HepG2 (cell line): ENCODE data around the gene SNRNP25. TPM values are rescaled to one million over a fixed set of nuclear protein-coding genes. Genes with fewer than 3 reads are reported as not detected.

Experiments used
- ATAC-seq: fragments of 200-7000 bp; cut with Tn5 transposase; 3 replicates; pipeline ENCODE4 v1.9.1; 2020; ENCODE audit warnings: mild to moderate bottlenecking, moderate library complexity
- BruUV-seq: library from RNA; stranded (reverse); fragments of 400-500 nt; replicated peaks from 2 replicates; lab custom pipeline; 2021; lab: Mats Ljungman, UMichigan
- CTCF ChIA-PET: fragments of 300-600 bp; formaldehyde crosslinking; extraction: SDS; loops from one replicate; lab custom pipeline; 2021; ENCODE audit warnings: low total read pairs, inconsistent platforms, low intra/inter-chr PET ratio; lab: Yijun Ruan, JAX
- POLR2A ChIA-PET: fragments of 350-600 bp; sonication (Branson Sonifier 250); formaldehyde crosslinking; loops from one replicate; lab custom pipeline; 2020; ENCODE audit warnings: antibody characterized with exemption, inconsistent platforms; lab: Yijun Ruan, JAX
- DNase-seq: peaks from one replicate; pipeline ENCODE4 v3.0.0-alpha.2; 2015; ENCODE audit warnings: low spot score
- FAIRE-seq: peaks from 3 replicates; lab custom pipeline; 2011; peaks lifted over from hg19 to GRCh38; lab: Jason Lieb, UNC
- H2AFZ ChIP-seq: one replicate; pipeline ENCODE4 v1.6.1; 2011; ENCODE audit warnings: low read length, inconsistent platforms
- H3K27ac ChIP-seq: fragments of 300-600 bp; 3 replicates; pipeline ENCODE4 v1.8.0; 2011; ENCODE audit warnings: mixed run types, mild to moderate bottlenecking, mixed read lengths, low read length, inconsistent platforms; ENCODE audit not compliant: insufficient read depth; ENCODE audit errors: extremely low read length
- H3K27me3 ChIP-seq, 2 experiments: fragments of 200-600 bp in 1 of 2; 2 replicates in 1 of 2; 3 replicates in 1 of 2; pipeline versions ENCODE4 v1.6.0 to v1.8.0; 2011; ENCODE audit warnings: low read length in 2 of 2, mild to moderate bottlenecking in 2 of 2, moderate library complexity in 2 of 2, inconsistent platforms in 1 of 2; ENCODE audit not compliant: insufficient read depth in 2 of 2, control insufficient read depth in 1 of 2
- H3K36me3 ChIP-seq, 2 experiments: fragments of 200-600 bp in 1 of 2; replicated peaks in 1 of 2; 2 replicates in 1 of 2; 3 replicates in 1 of 2; pipeline versions ENCODE4 v1.5.1 to v1.8.0; 2011; ENCODE audit warnings: low read length in 2 of 2, inconsistent platforms in 1 of 2; ENCODE audit not compliant: insufficient read depth in 2 of 2, control insufficient read depth in 1 of 2
- H3K4me1 ChIP-seq: 2 replicates; pipeline ENCODE4 v1.5.1; 2012; ENCODE audit warnings: low read length, inconsistent platforms; ENCODE audit not compliant: insufficient read depth
- H3K4me2 ChIP-seq: 2 replicates; pipeline ENCODE4 v1.6.0; 2011; ENCODE audit warnings: low read depth, low read length, inconsistent platforms
- H3K4me3 ChIP-seq, 3 experiments: fragments of 200-600 bp in 1 of 3; sonication (generic), shearing (Covaris generic) in 1 of 3; replicated peaks in 1 of 3; 2 replicates each; pipeline ENCODE4 v1.5.1; 2011 to 2016; ENCODE audit warnings: low read length in 3 of 3, inconsistent platforms in 2 of 3, low read depth in 2 of 3, mild to moderate bottlenecking in 2 of 3, control low read depth in 1 of 3, mixed read lengths in 1 of 3; ENCODE audit not compliant: insufficient read depth in 1 of 3
- H3K79me2 ChIP-seq: one replicate; pipeline ENCODE4 v1.6.1; 2011; ENCODE audit warnings: low read length, inconsistent platforms; ENCODE audit not compliant: insufficient read depth
- H3K9ac ChIP-seq: 2 replicates; pipeline ENCODE4 v1.6.0; 2011; ENCODE audit warnings: mild to moderate bottlenecking, low read depth, low read length, inconsistent platforms; ENCODE audit not compliant: insufficient read depth
- H3K9me3 ChIP-seq: 2 replicates; pipeline ENCODE4 v1.5.1; 2012; ENCODE audit warnings: mild to moderate bottlenecking, low read length
- H4K20me1 ChIP-seq: 2 replicates; pipeline ENCODE4 v1.6.0; 2011; ENCODE audit warnings: inconsistent platforms, mild to moderate bottlenecking, low read length, moderate library complexity; ENCODE audit not compliant: insufficient read depth
- AGO2 ChIP-seq: fragments of 200-400 bp; formaldehyde crosslinking; optimal IDR thresholded peaks from 2 replicates; pipeline ENCODE3; 2017; ENCODE audit warnings: mild to moderate bottlenecking, low read depth, low read length, moderate library complexity
- BHLHE40 ChIP-seq: IDR thresholded peaks from 2 replicates; pipeline ENCODE4 v1.6.1; 2011; ENCODE audit warnings: low read length, improper control_type of control experiment
- ETV6 ChIP-seq: sonication (generic); formaldehyde crosslinking; conservative IDR thresholded peaks from 2 replicates; pipeline ENCODE4 v1.4.0; 2020; ENCODE audit warnings: missing genetic modification reagents
- EZH2 ChIP-seq: conservative IDR thresholded peaks from 2 replicates; pipeline ENCODE4 v1.6.1; 2012; ENCODE audit warnings: mild to moderate bottlenecking, low read depth, low read length, moderate library complexity
- IRF2 ChIP-seq: IDR thresholded peaks from 2 replicates; pipeline ENCODE4 v1.6.1; 2018; ENCODE audit warnings: missing genetic modification reagents, missing compliant biosample characterization
- MLLT10 ChIP-seq: sonication (generic); formaldehyde crosslinking; IDR thresholded peaks from 2 replicates; pipeline ENCODE4 v1.4.0; 2020; ENCODE audit warnings: missing genetic modification reagents
- RFXAP ChIP-seq: sonication (generic); formaldehyde crosslinking; IDR thresholded peaks from 2 replicates; pipeline ENCODE4 v1.4.0; 2020; ENCODE audit warnings: missing genetic modification reagents, borderline replicate concordance
- SAFB2 ChIP-seq: sonication (generic); formaldehyde crosslinking; IDR thresholded peaks from 2 replicates; pipeline ENCODE4 v1.5.1; 2020; ENCODE audit warnings: missing genetic modification reagents, low read depth, mild to moderate bottlenecking, borderline replicate concordance
- SIN3B ChIP-seq: fragments of 150-350 bp; IDR thresholded peaks from 2 replicates; pipeline ENCODE4 v1.6.1; 2014; ENCODE audit warnings: low read length
- SSRP1 ChIP-seq: IDR thresholded peaks from 2 replicates; pipeline ENCODE4 v1.6.1; 2016; ENCODE audit warnings: control low read depth
- TOE1 ChIP-seq: sonication (generic); formaldehyde crosslinking; IDR thresholded peaks from 2 replicates; pipeline ENCODE4 v1.4.0; 2020; ENCODE audit warnings: mild to moderate bottlenecking, missing genetic modification reagents
- ZNF337 ChIP-seq: sonication (generic); formaldehyde crosslinking; IDR thresholded peaks from 2 replicates; pipeline ENCODE4 v1.5.1; 2020; ENCODE audit warnings: missing genetic modification reagents, low read depth, mild to moderate bottlenecking, borderline replicate concordance
- ZNF552 ChIP-seq: sonication (generic); formaldehyde crosslinking; IDR thresholded peaks from 2 replicates; pipeline ENCODE4 v1.9.0; 2022; ENCODE audit warnings: missing genetic modification reagents, mild to moderate bottlenecking, borderline replicate concordance
- ZNF652 ChIP-seq: IDR thresholded peaks from 2 replicates; pipeline ENCODE4 v1.6.1; 2016; ENCODE audit warnings: low read depth, borderline replicate concordance
- ZSCAN21 ChIP-seq: sonication (generic); formaldehyde crosslinking; IDR thresholded peaks from 2 replicates; pipeline ENCODE4 v1.8.0; 2022; ENCODE audit warnings: mild to moderate bottlenecking, missing genetic modification reagents, moderate library complexity, borderline replicate concordance
- WGBS: methylation state at CpG from one replicate; pipeline ENCODE4 v1.1.6; 2017; ENCODE audit warnings: low lambda C conversion rate; 5-methylcytosine and 5-hydroxymethylcytosine counted together
- in situ Hi-C: cut with HindIII; loops from 2 replicates; pipeline ENCODE4 v1.10.0; 2017; ENCODE audit warnings: low pct_unique_long_range_greater_than_20kb; ENCODE audit not compliant: extremely low pct_ligation_motif_present
- intact Hi-C: fragments of 100-400 bp; cut with micrococcal nuclease; formaldehyde crosslinking; loops from one replicate; pipeline ENCODE4 v1.10.0; 2022; ENCODE audit not compliant: unreplicated experiment
- polyA plus RNA-seq, 8 experiments: library from polyadenylated mRNA; depleted of rRNA in 3 of 8; stranded (reverse) in 7 of 8; unstranded in 1 of 8; fragments of >200 nt; fragmentation: Illumina TruSeq in 4 of 8; extraction: Trizol in 4 of 8; gene quantifications; 2 replicates each; pipeline versions ENCODE4 v1.2.1 to v1.2.3, GENCODE V29; 2011 to 2016; ENCODE audit warnings: low read depth in 4 of 8, missing spikeins in 1 of 8, mixed read lengths in 1 of 8; ENCODE audit not compliant: insufficient read depth in 1 of 8
- total RNA-seq, 5 experiments: library from RNA; depleted of rRNA; stranded (reverse); fragments of >200 nt; fragmentation: Illumina TruSeq; extraction: Trizol; gene quantifications; 2 replicates each; pipeline ENCODE4 v1.2.3, GENCODE V29; 2016; ENCODE audit warnings: low read depth in 1 of 5

The SNRNP25 gene
- total and polyA plus RNA-seq, 2 of the 13 experiments (the other 11 are each of a cell fraction or from before 2014, with no cell fraction given), result 34.1 to 97.4 TPM

GRCh38 chr16:33877-34647 lies 19.6 kb upstream of the SNRNP25 start:
- Histone ChIP-seq H3K4me1 (peaks cover 13% of the 10 kb centered on the region), H2AFZ (no peak overlapping the region), H3K9me3 (no peaks in the 10 kb centered on the region), H3K27ac (no peak overlapping the region), H3K36me3 (no peaks in the 10 kb centered on the region), H3K79me2 (no peaks in the 10 kb centered on the region), H4K20me1 (no peaks in the 10 kb centered on the region), H3K4me3 (no peak overlapping the region), H3K27me3 (no peaks in the 10 kb centered on the region), H3K4me2 (no peak overlapping the region), H3K9ac (no peak overlapping the region)
- TF ChIP-seq ETV6 (no peak), EZH2 (no peak), SAFB2 (CRISPR knock-in tag) (no peak), BHLHE40 (no peak), RFXAP (CRISPR knock-in tag) (no peak), TOE1 (no peak), IRF2 (CRISPR knock-in tag) (no peak), MLLT10 (CRISPR knock-in tag) (no peak), ZNF552 (no peak), SSRP1 (no peak), SIN3B (no peak), ZNF337 (no peak), ZNF652 (CRISPR knock-in tag) (no peak), AGO2 (no peak), ZSCAN21 (CRISPR knock-in tag) (no peak)
- no peak for ATAC-seq
- in situ Hi-C loops (no loop called here), intact Hi-C loops (no loop called here)
- ChIA-PET CTCF (no interaction called here), POLR2A (no interaction called here)
- no peak for DNase-seq
- 81% methylated on average over 16 of the region's 21 CpGs for WGBS
- BruUV-seq, result no TSS peak
- FAIRE-seq, result no peak
